Tracheal epithelial cell (primary cell): Measurements from ENCODE around the gene TBC1D26. TPM values are rescaled to one million over a fixed set of nuclear protein-coding genes. Genes with fewer than 3 reads are reported as not detected.

Source experiments
- total RNA-seq: library from RNA; depleted of rRNA; stranded (reverse); fragments of >200 nt; gene quantifications from 2 replicates; pipeline ENCODE4 v1.2.1, GENCODE V29; 2014

The TBC1D26 gene
- total RNA-seq = not detected in 2 replicates

DNA sequence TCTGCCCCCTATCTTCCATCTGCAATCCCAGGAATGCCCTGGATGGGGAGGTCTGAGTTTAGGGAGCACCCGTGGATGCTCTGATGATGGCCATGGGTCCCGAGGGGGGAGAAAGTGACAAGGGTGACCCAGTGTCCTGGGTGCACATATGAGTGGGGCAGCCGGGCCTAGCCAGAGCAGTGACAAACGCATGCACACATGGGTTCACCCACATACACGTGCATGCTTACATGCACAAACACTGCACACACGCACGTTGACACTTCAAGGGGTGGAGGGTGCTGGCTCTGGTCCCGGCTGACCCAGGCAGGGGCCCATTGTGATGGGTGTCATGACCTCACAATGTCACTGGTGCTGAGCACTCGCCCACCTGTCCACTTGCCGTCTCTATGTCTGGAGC is at the start of gene TBC1D26:
TSS of gene TBC1D26 (plus strand) at position 384 of the 400 bp plus-strand sequence. CDS start 3,066 bp downstream, outside the sequence.

GRCh38 chr17:15683824-15684478 is 48.1 kb upstream of the TBC1D26 start, which contains the start of gene TRIM16:
TSS of gene TRIM16 (minus strand) at chr17:15684311. CDS start at chr17:15651609, 32,702 bp downstream.

GRCh38 chr17:15699413-15699924 is 32.6 kb upstream of the TBC1D26 start, which contains the start of gene ZNF286A:
TSS of gene ZNF286A (plus strand) at chr17:15699752. CDS start at chr17:15700330, 578 bp downstream.

Other genes with a start within 250 kb of the TBC1D26 start
- 6.4 and 14.5 TPM in 2 replicates for gene TVP23C, start 168.8 kb upstream of the TBC1D26 start, total RNA-seq
- 1.4 TPM in 1 of 2 replicates, not detected in the other for gene FBXW10B, start 112.6 kb upstream of the TBC1D26 start, total RNA-seq
- gene TRIM16, start 48.0 kb upstream of the TBC1D26 start, total RNA-seq = 60.3 and 147 TPM in 2 replicates
- 19.6 and 33.7 TPM in 2 replicates for gene ZNF286A, start 32.5 kb upstream of the TBC1D26 start, total RNA-seq
- 34.7 and 45.6 TPM in 2 replicates for gene ADORA2B, start 212.8 kb downstream of the TBC1D26 start, total RNA-seq